Osteoblast (primary cell): ENCODE data around the gene SHROOM3. TPM values are rescaled to one million over a fixed set of nuclear protein-coding genes. Genes with fewer than 3 reads are reported as not detected.
A peak's percentile ranks its signal among the peaks of the same experiment; 100 is the strongest.
"Not testable (repeated sequence)": the region's sequence is repeated elsewhere in the genome, so short reads cannot be mapped to it uniquely, and the experiment has no call there.

Experiments
- DNase-seq: peaks from one replicate; pipeline ENCODE4 v3.0.0; 2011; ENCODE audit warnings: low spot score, mixed read lengths; ENCODE audit not compliant: insufficient read length; ENCODE audit errors: missing footprints
- H2AFZ ChIP-seq: 2 replicates; pipeline ENCODE4 v1.6.0; 2011; ENCODE audit warnings: mild to moderate bottlenecking, low read length
- H3K27ac ChIP-seq: 2 replicates; pipeline ENCODE4 v1.5.1; 2011; ENCODE audit warnings: mild to moderate bottlenecking, low read depth, low read length, moderate library complexity
- H3K27me3 ChIP-seq: 2 replicates; pipeline ENCODE4 v1.6.0; 2012; ENCODE audit warnings: mild to moderate bottlenecking, control low read depth, inconsistent platforms, low read length, moderate library complexity; ENCODE audit not compliant: insufficient read depth
- H3K36me3 ChIP-seq: 2 replicates; pipeline ENCODE4 v1.5.1; 2011; ENCODE audit warnings: mild to moderate bottlenecking, low read length, control low read depth, moderate library complexity; ENCODE audit not compliant: insufficient read depth
- H3K4me1 ChIP-seq: 2 replicates; pipeline ENCODE4 v1.5.1; 2011; ENCODE audit warnings: mild to moderate bottlenecking, low read length, control low read depth, moderate library complexity; ENCODE audit not compliant: insufficient read depth
- H3K4me2 ChIP-seq: 2 replicates; pipeline ENCODE4 v1.6.0; 2011; ENCODE audit warnings: mild to moderate bottlenecking, low read length; ENCODE audit not compliant: insufficient read depth
- H3K4me3 ChIP-seq: fragments of 200-600 bp; sonication (generic); 3 replicates; pipeline ENCODE4 v1.5.1; 2012; ENCODE audit warnings: mild to moderate bottlenecking, low read length, inconsistent platforms; ENCODE audit not compliant: insufficient read depth
- H3K79me2 ChIP-seq: 2 replicates; pipeline ENCODE4 v1.6.0; 2012; ENCODE audit warnings: mild to moderate bottlenecking, low read length, control low read depth, inconsistent platforms; ENCODE audit not compliant: insufficient read depth
- H3K9me3 ChIP-seq: 2 replicates; pipeline ENCODE4 v1.5.1; 2011; ENCODE audit warnings: low read depth, low read length, control low read depth
- H4K20me1 ChIP-seq: 2 replicates; pipeline ENCODE4 v1.6.0; 2012; ENCODE audit warnings: mild to moderate bottlenecking, low read length, control low read depth; ENCODE audit not compliant: insufficient read depth
- total RNA-seq: library from RNA; depleted of rRNA; stranded (reverse); fragments of >200 nt; gene quantifications from 2 replicates; pipeline ENCODE4 v1.2.3, GENCODE V29; 2012
- TF ChIP-seq, protein P1 (sequence below): IDR thresholded peaks from 2 replicates; pipeline ENCODE4 v1.5.1; 2011; ENCODE audit warnings: mild to moderate bottlenecking, low read depth, low read length, moderate library complexity; ENCODE audit errors: extremely low read depth

The SHROOM3 gene
- total RNA-seq, 1 donor, result 9.8 TPM

DNA sequence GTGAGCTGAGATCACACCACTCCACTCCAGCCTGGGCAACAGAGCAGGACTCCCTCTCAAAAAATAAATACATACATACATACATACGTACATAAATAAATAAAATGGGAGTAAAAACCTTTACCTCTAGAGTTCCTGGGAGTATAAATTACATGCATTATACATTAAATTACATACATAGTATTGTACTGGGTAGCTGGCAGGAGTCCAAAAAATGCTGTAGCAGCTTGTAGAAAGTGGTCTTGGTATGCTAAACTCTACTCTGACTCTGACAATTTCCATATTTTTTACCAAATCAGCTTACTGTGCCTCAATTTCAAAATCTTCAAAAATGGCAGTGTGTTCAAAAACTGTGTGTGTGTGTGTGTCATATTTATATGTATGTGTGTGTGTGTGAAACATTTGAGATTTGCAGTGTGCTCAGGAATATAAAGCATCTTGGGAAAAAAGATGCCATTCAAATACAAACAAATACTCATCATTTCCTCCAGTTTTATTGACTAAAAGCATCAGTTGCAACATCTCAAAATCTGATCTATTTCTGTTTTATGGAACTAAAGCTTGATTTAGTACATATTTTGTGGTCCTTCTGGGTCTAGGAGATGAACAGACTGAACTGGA, 171.7 kb downstream of the SHROOM3 start:
- Histone ChIP-seq H3K4me1 (peaks cover 35% of the 10 kb centered on the region), H3K79me2 (no peaks in the 10 kb centered on the region), H3K4me2 (no peak overlapping the region), H3K27me3 (no peaks in the 10 kb centered on the region), H3K27ac (peak overlapping the region; percentile 1), H4K20me1 (no peaks in the 10 kb centered on the region), H3K9me3 (no peaks in the 10 kb centered on the region), H3K4me3 (no peak overlapping the region), H2AFZ (no peak overlapping the region), H3K36me3 (no peaks in the 10 kb centered on the region)
- DNase-seq, result no peak
- TF ChIP-seq, protein P1, sequence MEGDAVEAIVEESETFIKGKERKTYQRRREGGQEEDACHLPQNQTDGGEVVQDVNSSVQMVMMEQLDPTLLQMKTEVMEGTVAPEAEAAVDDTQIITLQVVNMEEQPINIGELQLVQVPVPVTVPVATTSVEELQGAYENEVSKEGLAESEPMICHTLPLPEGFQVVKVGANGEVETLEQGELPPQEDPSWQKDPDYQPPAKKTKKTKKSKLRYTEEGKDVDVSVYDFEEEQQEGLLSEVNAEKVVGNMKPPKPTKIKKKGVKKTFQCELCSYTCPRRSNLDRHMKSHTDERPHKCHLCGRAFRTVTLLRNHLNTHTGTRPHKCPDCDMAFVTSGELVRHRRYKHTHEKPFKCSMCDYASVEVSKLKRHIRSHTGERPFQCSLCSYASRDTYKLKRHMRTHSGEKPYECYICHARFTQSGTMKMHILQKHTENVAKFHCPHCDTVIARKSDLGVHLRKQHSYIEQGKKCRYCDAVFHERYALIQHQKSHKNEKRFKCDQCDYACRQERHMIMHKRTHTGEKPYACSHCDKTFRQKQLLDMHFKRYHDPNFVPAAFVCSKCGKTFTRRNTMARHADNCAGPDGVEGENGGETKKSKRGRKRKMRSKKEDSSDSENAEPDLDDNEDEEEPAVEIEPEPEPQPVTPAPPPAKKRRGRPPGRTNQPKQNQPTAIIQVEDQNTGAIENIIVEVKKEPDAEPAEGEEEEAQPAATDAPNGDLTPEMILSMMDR, result no peak

DNA sequence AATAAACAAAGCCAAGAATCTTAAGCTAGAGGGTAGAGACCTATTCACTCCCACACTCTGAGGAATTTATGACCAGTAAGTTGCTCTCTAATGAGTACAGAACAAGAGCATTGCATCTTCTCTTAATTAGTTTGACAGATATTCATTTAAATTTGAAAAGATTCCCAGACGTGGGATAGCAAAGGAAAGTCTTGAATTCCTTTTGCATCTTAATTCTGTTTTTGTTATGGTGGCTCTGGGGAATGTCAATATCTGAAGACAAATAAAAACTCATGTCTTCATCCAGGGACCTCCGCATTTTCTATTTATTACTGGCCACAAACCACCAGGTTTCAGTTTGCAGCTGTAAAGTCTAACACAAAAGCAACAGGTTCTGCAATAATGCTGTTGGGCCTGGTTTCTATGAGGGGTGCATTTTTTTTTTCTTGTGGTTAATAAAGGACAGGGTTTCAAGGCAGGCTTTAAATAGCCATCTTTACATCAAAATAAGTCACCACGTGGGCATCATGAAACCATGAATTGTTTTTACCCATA, 172.3 kb downstream of the SHROOM3 start:
- Histone ChIP-seq H3K4me1 (peaks cover 38% of the 10 kb centered on the region), H3K36me3 (no peaks in the 10 kb centered on the region)

DNA sequence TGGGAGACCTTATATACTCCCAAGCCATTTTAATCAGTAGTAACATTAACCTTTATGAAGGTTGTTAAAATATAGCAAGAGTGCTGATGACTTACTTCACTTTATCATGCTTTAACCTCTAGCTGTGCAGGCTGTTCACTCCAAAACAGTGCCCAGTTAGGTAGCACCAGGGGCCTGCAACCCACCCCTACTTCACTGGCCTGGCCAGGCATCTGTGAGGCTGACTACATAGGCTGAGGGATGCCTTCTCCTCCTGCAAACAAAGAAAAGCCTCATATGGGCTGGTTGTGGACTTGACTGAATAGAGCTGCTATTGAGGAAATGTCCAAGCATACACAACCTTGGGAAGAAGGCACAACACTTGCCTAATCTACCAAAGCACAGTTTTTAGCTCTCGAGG, 172.8 kb downstream of the SHROOM3 start:
- no peak overlapping the region for H3K4me2 ChIP-seq

More for the DNA sequence above, 172.3 kb downstream of the SHROOM3 start:
- Histone ChIP-seq H3K4me3 (no peak overlapping the region), H3K9me3 (no peaks in the 10 kb centered on the region), H4K20me1 (no peaks in the 10 kb centered on the region), H3K4me2 (no peak overlapping the region), H2AFZ (no peak overlapping the region), H3K27me3 (no peaks in the 10 kb centered on the region), H3K27ac (peak overlapping the region; percentile 1), H3K79me2 (no peaks in the 10 kb centered on the region)
- TF ChIP-seq, protein P1, result no peak
- no peak for DNase-seq

DNA sequence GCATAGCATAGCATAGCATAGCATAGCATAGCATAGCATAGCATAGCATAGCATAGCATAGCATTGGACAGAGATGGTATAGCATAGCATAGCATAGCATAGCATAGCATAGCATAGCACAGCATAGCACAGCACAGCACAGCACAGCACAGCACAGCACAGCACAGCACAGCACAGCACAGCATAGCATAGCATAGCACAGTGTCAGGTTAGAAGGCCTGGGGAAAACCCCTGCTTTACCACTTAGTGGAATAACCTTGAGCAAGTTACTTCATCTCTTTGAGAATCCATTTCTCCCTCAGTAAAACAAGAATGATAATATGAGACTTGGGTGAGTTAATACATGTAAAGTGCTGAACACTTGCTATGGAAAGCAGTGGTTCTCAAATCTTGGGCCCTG, 173.5 kb downstream of the SHROOM3 start:
- H3K79me2 ChIP-seq, H3K4me2 ChIP-seq, H3K27me3 ChIP-seq, H3K4me3 ChIP-seq, H2AFZ ChIP-seq, DNase-seq, H4K20me1 ChIP-seq, H3K9me3 ChIP-seq, H3K36me3 ChIP-seq, H3K27ac ChIP-seq: not testable (repeated sequence)
- peaks cover 42% of the 10 kb centered on the region for H3K4me1 ChIP-seq

More for the DNA sequence above, 172.8 kb downstream of the SHROOM3 start:
- H2AFZ ChIP-seq, result no peak overlapping the region
- DNase-seq, result no peak
- H3K9me3 ChIP-seq, result no peaks in the 10 kb centered on the region
- H3K27me3 ChIP-seq, result no peaks in the 10 kb centered on the region
- TF ChIP-seq, protein P1, result no peak
- no peaks in the 10 kb centered on the region for H4K20me1 ChIP-seq
- H3K4me3 ChIP-seq, result no peak overlapping the region
- H3K79me2 ChIP-seq, result no peaks in the 10 kb centered on the region
- H3K27ac ChIP-seq, result no peak overlapping the region
- no peaks in the 10 kb centered on the region for H3K36me3 ChIP-seq
- H3K4me1 ChIP-seq, result peaks cover 42% of the 10 kb centered on the region
